ENCODE data around the gene EZH1. TPM values are rescaled to one million over a fixed set of nuclear protein-coding genes. Genes with fewer than 3 reads are reported as not detected.
"Not testable (repeated sequence)": the region's sequence is repeated elsewhere in the genome, so short reads cannot be mapped to it uniquely, and the experiment has no call there.

The EZH1 gene
- total RNA-seq, 1 experiment from 2014 or later: 22.8 TPM

- Histone ChIP-seq H3K4me1 (replicated peaks; ENCODE audit: insufficient read depth) (peaks cover 13% of the 10 kb centered on the region), H3K4me3 (no peak overlapping the region), H3K27me3 (ENCODE audit: insufficient read depth, low read depth) (no peaks in the 10 kb centered on the region), H3K27ac (no peak overlapping the region), H3K9me2 (ENCODE audit: insufficient read depth) (no peaks in the 10 kb centered on the region), H3K9me3 (ENCODE audit: insufficient read depth, low read depth) (no peaks in the 10 kb centered on the region), H3K79me2 (ENCODE audit: low read depth) (no peaks in the 10 kb centered on the region), H4K20me1 (ENCODE audit: insufficient read depth) (no peaks in the 10 kb centered on the region), H3K4me2 (no peak overlapping the region), H3F3A (ENCODE audit: insufficient read depth, low read depth) (no peaks in the 10 kb centered on the region; the same call in 1 of the 2 replicates), H3K36me3 (ENCODE audit: low read depth) (no peaks in the 10 kb centered on the region), H2AFZ (no peak overlapping the region)
- CTCF ChIA-PET: no interaction called here
- TF ChIP-seq EZH2 (IDR thresholded peaks at IDR 0.05; ENCODE audit: low read depth) (no peak), CTCF (conservative IDR thresholded peaks at IDR 0.05) (no peak)
- BruUV-seq (replicated peaks): no TSS peak
- POLR2A ChIA-PET (ENCODE audit: unreplicated experiment): no interaction called here
- DNase-seq: no peak
- intact Hi-C loops (cut with micrococcal nuclease; ENCODE audit: unreplicated experiment): no loop called here
Measured at GRCh38 chr17:42748202-42748907, 3.5 kb upstream of the EZH1 start.

DNA sequence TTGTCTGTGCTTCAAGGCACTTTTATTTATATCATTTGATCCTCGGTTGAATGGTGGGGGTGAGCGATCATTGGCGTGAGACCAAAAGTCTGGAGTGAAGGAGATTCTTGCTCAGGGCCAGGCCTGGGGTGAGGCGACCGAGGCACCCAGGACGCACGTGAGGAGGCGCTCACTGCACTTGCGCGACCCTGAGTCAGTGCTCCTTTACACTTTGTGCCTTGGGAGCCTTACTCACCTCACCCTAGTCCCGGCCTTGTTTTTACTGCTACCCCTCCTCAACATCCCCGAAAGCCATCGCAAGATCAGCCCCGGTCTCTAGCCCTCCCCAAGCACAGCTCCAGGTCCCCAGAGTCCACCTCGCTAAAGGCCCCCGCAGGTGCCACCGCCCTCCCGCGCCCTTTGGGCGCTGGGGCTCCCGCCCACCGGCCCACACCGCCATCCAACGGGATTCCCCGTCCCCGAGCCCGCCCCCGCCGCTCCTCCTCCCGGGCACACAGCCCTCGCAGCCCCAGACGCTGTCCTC lies 496 bp downstream of the EZH1 start:
- no peak; the same call in 1 of the 2 replicates for TF ChIP-seq CTCF (conservative IDR thresholded peaks at IDR 0.05)
- no peak for TF ChIP-seq EZH2 (IDR thresholded peaks at IDR 0.05; ENCODE audit: low read depth)
- Histone ChIP-seq H3K27me3 (ENCODE audit: insufficient read depth, low read depth) (no peaks in the 10 kb centered on the region), H3K4me2 (peak overlapping the region; percentile 75), H3K9me3 (ENCODE audit: insufficient read depth, low read depth) (no peaks in the 10 kb centered on the region), H3K36me3 (ENCODE audit: low read depth) (no peaks in the 10 kb centered on the region), H3K4me1 (replicated peaks; ENCODE audit: insufficient read depth) (peaks cover 13% of the 10 kb centered on the region), H3K79me2 (ENCODE audit: low read depth) (peaks cover 13% of the 10 kb centered on the region; the same call in 1 of the 2 replicates), H4K20me1 (ENCODE audit: insufficient read depth) (no peaks in the 10 kb centered on the region), H3K27ac (peak overlapping the region; percentile 65), H3F3A (ENCODE audit: insufficient read depth, low read depth) (no peaks in the 10 kb centered on the region; the same call in 1 of the 2 replicates), H3K9me2 (ENCODE audit: insufficient read depth) (no peaks in the 10 kb centered on the region), H2AFZ (peak overlapping the region; percentile 78), H3K4me3 (peak overlapping the region; percentile 78)
- intact Hi-C loops (cut with micrococcal nuclease; ENCODE audit: unreplicated experiment): no loop called here
- DNase-seq: peak; percentile 51 to 81
- BruUV-seq (replicated peaks): no TSS peak
- CTCF ChIA-PET: no interaction called here
- POLR2A ChIA-PET (ENCODE audit: unreplicated experiment): no interaction called here

DNA sequence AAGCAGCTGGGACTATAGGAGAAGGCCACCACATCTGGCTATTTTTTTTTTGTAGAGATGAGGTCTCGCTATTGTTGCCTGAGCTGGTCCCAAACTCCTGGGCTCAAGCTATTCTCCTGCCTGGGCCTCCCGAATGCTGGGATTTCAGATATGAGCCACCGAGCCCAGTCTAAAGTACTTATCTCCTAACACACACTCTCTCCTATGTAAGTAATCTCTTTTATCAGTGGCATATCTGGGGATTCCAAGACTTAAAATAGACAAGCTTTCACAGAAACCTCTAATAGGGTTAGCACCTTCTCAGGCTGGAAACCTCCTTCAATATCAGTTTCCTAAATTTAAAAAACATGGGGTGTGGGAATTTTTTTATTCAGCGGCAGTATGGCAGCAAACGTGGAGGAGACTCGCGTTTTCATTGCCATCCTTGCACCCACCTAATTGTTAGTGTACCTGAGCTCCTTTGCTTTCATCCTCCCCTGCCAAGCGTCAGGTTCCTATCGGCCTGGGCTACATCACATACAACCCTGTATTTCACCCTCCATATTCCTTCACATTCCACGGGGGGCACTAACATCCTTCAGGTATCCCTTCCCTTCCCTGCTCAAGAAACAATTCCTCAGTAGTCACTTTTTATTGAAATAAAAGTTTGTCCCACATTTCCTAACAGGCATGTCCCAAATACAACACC lies 1.1 kb downstream of the EZH1 start:
- ChIA-PET CTCF (interaction anchor here (0.7 kb wide), 1 partner anchor 66 kb away, joined by 3 read pairs; no protein-coding TSS in a partner anchor), POLR2A (ENCODE audit: unreplicated experiment) (no interaction called here)

DNA sequence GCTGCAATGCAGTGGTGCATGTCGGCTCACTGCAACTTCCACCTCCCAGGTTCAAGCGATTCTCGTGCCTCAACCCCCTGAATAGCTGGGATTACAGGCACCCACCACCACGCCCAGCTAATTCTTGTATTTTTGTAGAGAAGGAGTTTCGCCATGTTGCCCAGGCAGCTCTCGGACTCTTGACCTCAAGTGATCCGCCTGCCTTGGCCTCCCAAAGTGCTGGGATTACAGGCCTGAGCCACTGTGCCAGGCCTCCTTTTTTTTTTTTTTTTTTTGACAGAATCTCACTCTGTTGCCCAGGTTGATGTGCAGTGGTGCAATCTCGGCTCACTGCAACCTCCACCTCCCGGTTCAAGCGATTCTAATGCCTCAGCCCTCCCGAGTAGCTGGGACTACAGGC lies 1.9 kb downstream of the EZH1 start:
- H2AFZ ChIP-seq; CTCF ChIA-PET; H3K27ac ChIP-seq; intact Hi-C loops (cut with micrococcal nuclease; ENCODE audit: unreplicated experiment); H4K20me1 ChIP-seq (ENCODE audit: insufficient read depth); POLR2A ChIA-PET (ENCODE audit: unreplicated experiment); H3K36me3 ChIP-seq (ENCODE audit: low read depth); DNase-seq; H3K9me3 ChIP-seq (ENCODE audit: insufficient read depth, low read depth); H3F3A ChIP-seq (ENCODE audit: insufficient read depth, low read depth); H3K4me2 ChIP-seq; H3K27me3 ChIP-seq (ENCODE audit: insufficient read depth, low read depth); H3K9me2 ChIP-seq (ENCODE audit: insufficient read depth); BruUV-seq (replicated peaks); H3K4me3 ChIP-seq: not testable (repeated sequence)
- H3K4me1 ChIP-seq (replicated peaks; ENCODE audit: insufficient read depth): peaks cover 10% of the 10 kb centered on the region; the same call in 1 of the 2 replicates
- H3K79me2 ChIP-seq (ENCODE audit: low read depth): peaks cover 13% of the 10 kb centered on the region; the same call in 1 of the 2 replicates

More for the DNA sequence above, 1.1 kb downstream of the EZH1 start:
- no peaks in the 10 kb centered on the region; the same call in 1 of the 2 replicates for H3F3A ChIP-seq (ENCODE audit: insufficient read depth, low read depth)
- H3K4me2 ChIP-seq: peak overlapping the region; percentile 75
- peaks cover 13% of the 10 kb centered on the region for H3K4me1 ChIP-seq (replicated peaks; ENCODE audit: insufficient read depth)
- DNase-seq: no peak
- H3K4me3 ChIP-seq: peak overlapping the region; percentile 78
- peaks cover 13% of the 10 kb centered on the region; the same call in 1 of the 2 replicates for H3K79me2 ChIP-seq (ENCODE audit: low read depth)
- H3K9me2 ChIP-seq (ENCODE audit: insufficient read depth): no peaks in the 10 kb centered on the region
- H4K20me1 ChIP-seq (ENCODE audit: insufficient read depth): no peaks in the 10 kb centered on the region
- no peaks in the 10 kb centered on the region for H3K27me3 ChIP-seq (ENCODE audit: insufficient read depth, low read depth)
- no peaks in the 10 kb centered on the region for H3K9me3 ChIP-seq (ENCODE audit: insufficient read depth, low read depth)
- no peak for TF ChIP-seq EZH2 (IDR thresholded peaks at IDR 0.05; ENCODE audit: low read depth)
- TF ChIP-seq CTCF (conservative IDR thresholded peaks at IDR 0.05): peak; percentile 35; the same call in 1 of the 2 replicates
- no peaks in the 10 kb centered on the region for H3K36me3 ChIP-seq (ENCODE audit: low read depth)
- intact Hi-C loops (cut with micrococcal nuclease; ENCODE audit: unreplicated experiment): no loop called here
- H3K27ac ChIP-seq: peak overlapping the region; percentile 65
- TSS peak; percentile 68 for BruUV-seq (replicated peaks)
- H2AFZ ChIP-seq: peak overlapping the region; percentile 78

Data from PC-9 (cell line).